WTC11 (cell line): ENCODE results near the gene LYZ. TPM values are rescaled to one million over a fixed set of nuclear protein-coding genes. Genes with fewer than 3 reads are reported as not detected.

Source experiments
- ATAC-seq: fragments of 200-7000 bp; cut with Tn5 transposase; 2 replicates; pipeline ENCODE4 v1.10.0; 2021; ENCODE audit warnings: mild to moderate bottlenecking, moderate library complexity
- CTCF ChIA-PET: fragments of 300-600 bp; sonication (Branson Sonifier 250); formaldehyde crosslinking; loops from one replicate; lab custom pipeline; 2021; ENCODE audit warnings: antibody characterized with exemption; lab: Charles Lee
- POLR2A ChIA-PET: fragments of 350-600 bp; sonication (Branson Sonifier 250); formaldehyde crosslinking; loops from one replicate; lab custom pipeline; 2021; ENCODE audit warnings: antibody characterized with exemption; lab: Charles Lee
- DNase-seq: peaks from one replicate; pipeline ENCODE4 v3.0.0; 2021; ENCODE audit warnings: low spot score
- H3K27ac Mint-ChIP-seq: 2 replicates; pipeline ENCODE4 v1.8.0; 2021; ENCODE audit warnings: mixed read lengths
- H3K27me3 Mint-ChIP-seq: 2 replicates; pipeline ENCODE4 v1.8.0; 2021; ENCODE audit warnings: low read depth, mild to moderate bottlenecking, moderate library complexity, mixed read lengths
- H3K36me3 Mint-ChIP-seq: 2 replicates; pipeline ENCODE4 v1.8.0; 2021; ENCODE audit warnings: mixed read lengths
- H3K4me1 Mint-ChIP-seq: 2 replicates; pipeline ENCODE4 v1.8.0; 2022; ENCODE audit warnings: mixed read lengths
- H3K4me3 Mint-ChIP-seq: 2 replicates; pipeline ENCODE4 v1.8.0; 2021; ENCODE audit warnings: mild to moderate bottlenecking, moderate library complexity, mixed read lengths
- H3K9me3 Mint-ChIP-seq: 2 replicates; pipeline ENCODE4 v1.8.0; 2021; ENCODE audit warnings: mixed read lengths
- AR ChIP-seq: fragments of 250-450 bp; sonication (Bioruptor Pico); IDR thresholded peaks from 2 replicates; pipeline ENCODE4 v1.9.0; 2021; ENCODE audit warnings: mild to moderate bottlenecking
- ARID4B ChIP-seq: sonication (generic); formaldehyde crosslinking; IDR thresholded peaks from 2 replicates; pipeline ENCODE4 v1.8.0; 2023; ENCODE audit warnings: missing genetic modification reagents, mild to moderate bottlenecking, borderline replicate concordance
- CTCF ChIP-seq: fragments of 200-600 bp; IDR thresholded peaks from 2 replicates; pipeline ENCODE4 v1.8.0; 2022; ENCODE audit warnings: antibody characterized with exemption
- ELF4 ChIP-seq: sonication (generic); formaldehyde crosslinking; IDR thresholded peaks from 2 replicates; pipeline ENCODE4 v1.8.1; 2022; ENCODE audit warnings: low read depth, mild to moderate bottlenecking, moderate library complexity, missing genetic modification reagents
- ESRRA ChIP-seq: sonication (generic); formaldehyde crosslinking; IDR thresholded peaks from 2 replicates; pipeline ENCODE4 v1.8.1; 2022; ENCODE audit warnings: mild to moderate bottlenecking, missing genetic modification reagents, borderline replicate concordance
- ETV6 ChIP-seq: sonication (generic); formaldehyde crosslinking; IDR thresholded peaks from 2 replicates; pipeline ENCODE4 v1.8.1; 2022; ENCODE audit warnings: mild to moderate bottlenecking, missing genetic modification reagents
- GRHL2 ChIP-seq: fragments of 250-450 bp; sonication (Bioruptor Pico); IDR thresholded peaks from 2 replicates; pipeline ENCODE4 v1.8.0; 2022; ENCODE audit warnings: mild to moderate bottlenecking, moderate library complexity; ENCODE audit not compliant: insufficient replicate concordance, severe bottlenecking
- JAZF1 ChIP-seq: fragments of 250-450 bp; sonication (Bioruptor Pico); IDR thresholded peaks from 2 replicates; pipeline ENCODE4 v1.9.0; 2021; ENCODE audit warnings: moderate library complexity, mild to moderate bottlenecking, inconsistent platforms
- NFATC4 ChIP-seq: fragments of 250-450 bp; sonication (Bioruptor Pico); IDR thresholded peaks from 2 replicates; pipeline ENCODE4 v1.9.0; 2021; ENCODE audit warnings: mild to moderate bottlenecking
- NR2C2 ChIP-seq: sonication (generic); formaldehyde crosslinking; IDR thresholded peaks from 2 replicates; pipeline ENCODE4 v1.8.0; 2022; ENCODE audit warnings: mild to moderate bottlenecking, missing genetic modification reagents
- OVOL2 ChIP-seq: fragments of 250-450 bp; sonication (Bioruptor Pico); IDR thresholded peaks from 2 replicates; pipeline ENCODE4 v1.9.0; 2021; ENCODE audit warnings: mild to moderate bottlenecking, borderline replicate concordance
- SOX15 ChIP-seq: fragments of 250-450 bp; sonication (Bioruptor Pico); IDR thresholded peaks from 2 replicates; pipeline ENCODE4 v1.9.0; 2021; ENCODE audit warnings: mild to moderate bottlenecking
- ZNF121 ChIP-seq: sonication (generic); formaldehyde crosslinking; IDR thresholded peaks from 2 replicates; pipeline ENCODE4 v1.8.0; 2023; ENCODE audit warnings: missing genetic modification reagents
- ZNF317 ChIP-seq: sonication (generic); formaldehyde crosslinking; IDR thresholded peaks from 2 replicates; pipeline ENCODE4 v1.8.1; 2023; ENCODE audit warnings: low read depth, mild to moderate bottlenecking, moderate library complexity, missing genetic modification reagents, borderline replicate concordance
- total RNA-seq: library from RNA; stranded (reverse); gene quantifications from 3 replicates; pipeline ENCODE4 v1.2.3, GENCODE V29; 2021
- TF ChIP-seq, protein P1 (sequence below): sonication (generic); formaldehyde crosslinking; IDR thresholded peaks from 2 replicates; pipeline ENCODE4 v1.8.1; 2022; ENCODE audit warnings: mild to moderate bottlenecking, moderate library complexity, missing genetic modification reagents
- TF ChIP-seq, protein P2 (sequence below): sonication (generic); formaldehyde crosslinking; IDR thresholded peaks from 2 replicates; pipeline ENCODE4 v1.8.1; 2023; ENCODE audit warnings: mild to moderate bottlenecking, moderate library complexity, missing genetic modification reagents
- TF ChIP-seq, protein P3 (sequence below): fragments of 250-450 bp; sonication (Bioruptor Pico); IDR thresholded peaks from 2 replicates; pipeline ENCODE4 v1.9.0; 2021; ENCODE audit warnings: mild to moderate bottlenecking, borderline replicate concordance

LYZ gene
- total RNA-seq, 1 experiment from 2014 or later, result 1.0 TPM

GRCh38 chr12:69332815-69333358 lies 15.3 kb upstream of the LYZ start:
- Mint-ChIP-seq H3K27ac (no peak overlapping the region; the same call in 1 of the 2 replicates), H3K27me3 (no peaks in the 10 kb centered on the region), H3K4me1 (peaks cover 52% of the 10 kb centered on the region), H3K4me3 (no peak overlapping the region), H3K36me3 (no peaks in the 10 kb centered on the region), H3K9me3 (no peaks in the 10 kb centered on the region)
- ChIA-PET CTCF (interaction anchor here (0.6 kb wide), 1 partner anchor 24 kb away, joined by 3 read pairs; no protein-coding TSS in a partner anchor), POLR2A (no interaction called here)
- no peak for TF ChIP-seq ESRRA (CRISPR knock-in tag)
- no peak for TF ChIP-seq ELF4 (CRISPR knock-in tag)
- TF ChIP-seq, protein P1, sequence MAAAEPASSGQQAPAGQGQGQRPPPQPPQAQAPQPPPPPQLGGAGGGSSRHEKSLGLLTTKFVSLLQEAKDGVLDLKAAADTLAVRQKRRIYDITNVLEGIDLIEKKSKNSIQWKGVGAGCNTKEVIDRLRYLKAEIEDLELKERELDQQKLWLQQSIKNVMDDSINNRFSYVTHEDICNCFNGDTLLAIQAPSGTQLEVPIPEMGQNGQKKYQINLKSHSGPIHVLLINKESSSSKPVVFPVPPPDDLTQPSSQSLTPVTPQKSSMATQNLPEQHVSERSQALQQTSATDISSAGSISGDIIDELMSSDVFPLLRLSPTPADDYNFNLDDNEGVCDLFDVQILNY (CRISPR knock-in tag), result no peak
- TF ChIP-seq GRHL2 (CRISPR knock-in tag), result no peak
- TF ChIP-seq SOX15 (CRISPR knock-in tag), result no peak
- TF ChIP-seq ZNF317 (CRISPR knock-in tag), result no peak
- TF ChIP-seq, protein P2, sequence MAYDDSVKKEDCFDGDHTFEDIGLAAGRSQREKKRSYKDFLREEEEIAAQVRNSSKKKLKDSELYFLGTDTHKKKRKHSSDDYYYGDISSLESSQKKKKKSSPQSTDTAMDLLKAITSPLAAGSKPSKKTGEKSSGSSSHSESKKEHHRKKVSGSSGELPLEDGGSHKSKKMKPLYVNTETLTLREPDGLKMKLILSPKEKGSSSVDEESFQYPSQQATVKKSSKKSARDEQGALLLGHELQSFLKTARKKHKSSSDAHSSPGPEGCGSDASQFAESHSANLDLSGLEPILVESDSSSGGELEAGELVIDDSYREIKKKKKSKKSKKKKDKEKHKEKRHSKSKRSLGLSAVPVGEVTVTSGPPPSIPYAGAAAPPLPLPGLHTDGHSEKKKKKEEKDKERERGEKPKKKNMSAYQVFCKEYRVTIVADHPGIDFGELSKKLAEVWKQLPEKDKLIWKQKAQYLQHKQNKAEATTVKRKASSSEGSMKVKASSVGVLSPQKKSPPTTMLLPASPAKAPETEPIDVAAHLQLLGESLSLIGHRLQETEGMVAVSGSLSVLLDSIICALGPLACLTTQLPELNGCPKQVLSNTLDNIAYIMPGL (CRISPR knock-in tag), result no peak
- TF ChIP-seq OVOL2, result no peak
- ATAC-seq, result no peak
- no peak for DNase-seq

- H3K27ac Mint-ChIP-seq, result no peak overlapping the region
- peaks cover 40% of the 10 kb centered on the region for H3K4me1 Mint-ChIP-seq
- POLR2A ChIA-PET, result no interaction called here
- ATAC-seq (no peak), DNase-seq (no peak)
- no peak overlapping the region for H3K4me3 Mint-ChIP-seq
- H3K9me3 Mint-ChIP-seq, result no peaks in the 10 kb centered on the region
- CTCF ChIA-PET, result interaction anchor here (0.5 kb wide), 1 partner anchor 361 kb away, joined by 4 read pairs; no protein-coding TSS in a partner anchor
- H3K27me3 Mint-ChIP-seq, result no peaks in the 10 kb centered on the region
- H3K36me3 Mint-ChIP-seq, result no peaks in the 10 kb centered on the region
- TF ChIP-seq NR2C2 (CRISPR knock-in tag) (no peak), ARID4B (CRISPR knock-in tag) (no peak), JAZF1 (CRISPR knock-in tag) (no peak), AR (CRISPR knock-in tag) (no peak), ETV6 (CRISPR knock-in tag) (no peak), ZNF121 (CRISPR knock-in tag) (no peak), CTCF (no peak), NFATC4 (CRISPR knock-in tag) (no peak)
- TF ChIP-seq, protein P3, sequence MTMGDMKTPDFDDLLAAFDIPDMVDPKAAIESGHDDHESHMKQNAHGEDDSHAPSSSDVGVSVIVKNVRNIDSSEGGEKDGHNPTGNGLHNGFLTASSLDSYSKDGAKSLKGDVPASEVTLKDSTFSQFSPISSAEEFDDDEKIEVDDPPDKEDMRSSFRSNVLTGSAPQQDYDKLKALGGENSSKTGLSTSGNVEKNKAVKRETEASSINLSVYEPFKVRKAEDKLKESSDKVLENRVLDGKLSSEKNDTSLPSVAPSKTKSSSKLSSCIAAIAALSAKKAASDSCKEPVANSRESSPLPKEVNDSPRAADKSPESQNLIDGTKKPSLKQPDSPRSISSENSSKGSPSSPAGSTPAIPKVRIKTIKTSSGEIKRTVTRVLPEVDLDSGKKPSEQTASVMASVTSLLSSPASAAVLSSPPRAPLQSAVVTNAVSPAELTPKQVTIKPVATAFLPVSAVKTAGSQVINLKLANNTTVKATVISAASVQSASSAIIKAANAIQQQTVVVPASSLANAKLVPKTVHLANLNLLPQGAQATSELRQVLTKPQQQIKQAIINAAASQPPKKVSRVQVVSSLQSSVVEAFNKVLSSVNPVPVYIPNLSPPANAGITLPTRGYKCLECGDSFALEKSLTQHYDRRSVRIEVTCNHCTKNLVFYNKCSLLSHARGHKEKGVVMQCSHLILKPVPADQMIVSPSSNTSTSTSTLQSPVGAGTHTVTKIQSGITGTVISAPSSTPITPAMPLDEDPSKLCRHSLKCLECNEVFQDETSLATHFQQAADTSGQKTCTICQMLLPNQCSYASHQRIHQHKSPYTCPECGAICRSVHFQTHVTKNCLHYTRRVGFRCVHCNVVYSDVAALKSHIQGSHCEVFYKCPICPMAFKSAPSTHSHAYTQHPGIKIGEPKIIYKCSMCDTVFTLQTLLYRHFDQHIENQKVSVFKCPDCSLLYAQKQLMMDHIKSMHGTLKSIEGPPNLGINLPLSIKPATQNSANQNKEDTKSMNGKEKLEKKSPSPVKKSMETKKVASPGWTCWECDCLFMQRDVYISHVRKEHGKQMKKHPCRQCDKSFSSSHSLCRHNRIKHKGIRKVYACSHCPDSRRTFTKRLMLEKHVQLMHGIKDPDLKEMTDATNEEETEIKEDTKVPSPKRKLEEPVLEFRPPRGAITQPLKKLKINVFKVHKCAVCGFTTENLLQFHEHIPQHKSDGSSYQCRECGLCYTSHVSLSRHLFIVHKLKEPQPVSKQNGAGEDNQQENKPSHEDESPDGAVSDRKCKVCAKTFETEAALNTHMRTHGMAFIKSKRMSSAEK (CRISPR knock-in tag), result no peak
- TF ChIP-seq, protein P1 (CRISPR knock-in tag), result no peak
Measured at GRCh38 chr12:69334158-69334557, 14.0 kb upstream of the LYZ start.
